ENCODE measurements around the gene ATP8A2. TPM values are rescaled to one million over a fixed set of nuclear protein-coding genes. Genes with fewer than 3 reads are reported as not detected.

ATP8A2 gene
- total and polyA plus RNA-seq, 2 of the 8 experiments (the other 6 are each of a cell fraction or from before 2014, with no cell fraction given): 2.4 to 8.3 TPM

GRCh38 chr13:25807562-25807961 is 435.8 kb downstream of the ATP8A2 start:
- Histone ChIP-seq H4K8ac (ENCODE audit: extremely low read depth, insufficient read depth, low read length) (no peak overlapping the region), H2AFZ (ENCODE audit: low read length) (no peak overlapping the region), H3K79me1 (ENCODE audit: low read depth, low read length) (no peaks in the 10 kb centered on the region), H3K27ac (ENCODE audit: low read depth, low read length) (no peak overlapping the region), H2BK12ac (ENCODE audit: low read depth, low read length) (no peak overlapping the region), H3K4me3 (ENCODE audit: extremely low read depth in 1 of 4, insufficient read depth in 2 of 4, low read depth in 3 of 4, low read length in 4 of 4) (no peak overlapping the region), H3K9me3 (ENCODE audit: insufficient read depth in 2 of 2, low read depth in 1 of 2, low read length in 1 of 2) (no peaks in the 10 kb centered on the region), H2AK5ac (ENCODE audit: low read depth, low read length) (no peak overlapping the region), H2BK120ac (replicated peaks; ENCODE audit: low read depth, low read length) (no peak overlapping the region), H3K27me3 (replicated peaks in 1 of 4; ENCODE audit: control insufficient read depth in 3 of 4, extremely low read depth in 1 of 4, insufficient read depth in 3 of 4, low read length in 3 of 4) (no peaks in the 10 kb centered on the region), H3K36me3 (ENCODE audit: control insufficient read depth in 2 of 4, insufficient read depth in 4 of 4, low read length in 3 of 4) (no peaks in the 10 kb centered on the region), H3K4me2 (ENCODE audit: insufficient read depth in 1 of 2, low read depth in 2 of 2, low read length in 2 of 2) (no peak overlapping the region), H3K9ac (replicated peaks in 1 of 4; ENCODE audit: extremely low read depth in 1 of 4, low read depth in 3 of 4, low read length in 3 of 4) (no peak overlapping the region), H3K4ac (replicated peaks; ENCODE audit: insufficient read length, low read depth, low read length) (no peak overlapping the region), H2BK20ac (ENCODE audit: low read length) (no peak overlapping the region), H3K18ac (ENCODE audit: extremely low read depth, low read length) (no peak overlapping the region), H2BK5ac (ENCODE audit: low read depth, low read length) (no peak overlapping the region), H3K4me1 (replicated peaks in 1 of 4; ENCODE audit: control insufficient read depth in 3 of 4, insufficient read depth in 4 of 4, low read length in 3 of 4) (no peaks in the 10 kb centered on the region), H4K5ac (ENCODE audit: insufficient read length, low read depth, low read length) (no peak overlapping the region), H4K20me1 (replicated peaks in 1 of 2; ENCODE audit: control insufficient read depth in 1 of 2, insufficient read depth in 2 of 2, low read length in 2 of 2) (no peaks in the 10 kb centered on the region), H3K23me2 (ENCODE audit: low read depth, low read length) (no peaks in the 10 kb centered on the region), H4K91ac (replicated peaks; ENCODE audit: insufficient read length, low read length) (no peak overlapping the region), H3K14ac (ENCODE audit: insufficient read length) (no peak overlapping the region), H3K23ac (ENCODE audit: insufficient read length) (no peak overlapping the region), H3K56ac (replicated peaks; ENCODE audit: insufficient read length, low read depth, low read length) (no peak overlapping the region), H2BK15ac (ENCODE audit: low read length) (no peak overlapping the region), H3K79me2 (ENCODE audit: control insufficient read depth in 1 of 2, insufficient read depth in 2 of 2, low read length in 2 of 2) (no peaks in the 10 kb centered on the region)
- WGBS, 2 experiments (ENCODE audit: extremely low coverage in 1 of 2, insufficient coverage in 1 of 2, insufficient read length in 1 of 2, insufficient replicate concordance in 2 of 2, low coverage in 1 of 2, low lambda C conversion rate in 2 of 2, missing lambda C conversion rate in 1 of 2): 100% methylated on average over 1 of the region's 1 CpG; no CpG with 5 or more reads in 1 of the 2 experiments
- TF ChIP-seq FOSL1 (IDR thresholded peaks at IDR 0.05; ENCODE audit: insufficient read depth, low read depth, low read length) (no peak), CREB1 (IDR thresholded peaks at IDR 0.05) (no peak), SIN3A (conservative IDR thresholded peaks at IDR 0.05 in 1 of 2, IDR thresholded peaks at IDR 0.05 in 1 of 2; ENCODE audit: low read depth in 1 of 2, low read length in 2 of 2) (no peak), SAP30 (IDR thresholded peaks at IDR 0.05; ENCODE audit: insufficient read depth, insufficient replicate concordance, low read length) (no peak)
- POLR2A ChIA-PET (ENCODE audit: partially characterized antibody): no interaction called here
- FAIRE-seq (no peak), DNase-seq (ENCODE audit: low read depth in 1 of 2, low spot score in 2 of 2) (no peak)
- CTCF ChIA-PET (ENCODE audit: partially characterized antibody): no interaction called here

All from H1 (cell line).